Measurements from ENCODE around the gene PTPRN2.
"Not testable (repeated sequence)": the region's sequence is repeated elsewhere in the genome, so short reads cannot be mapped to it uniquely, and the experiment has no call there.

Gene PTPRN2

DNA sequence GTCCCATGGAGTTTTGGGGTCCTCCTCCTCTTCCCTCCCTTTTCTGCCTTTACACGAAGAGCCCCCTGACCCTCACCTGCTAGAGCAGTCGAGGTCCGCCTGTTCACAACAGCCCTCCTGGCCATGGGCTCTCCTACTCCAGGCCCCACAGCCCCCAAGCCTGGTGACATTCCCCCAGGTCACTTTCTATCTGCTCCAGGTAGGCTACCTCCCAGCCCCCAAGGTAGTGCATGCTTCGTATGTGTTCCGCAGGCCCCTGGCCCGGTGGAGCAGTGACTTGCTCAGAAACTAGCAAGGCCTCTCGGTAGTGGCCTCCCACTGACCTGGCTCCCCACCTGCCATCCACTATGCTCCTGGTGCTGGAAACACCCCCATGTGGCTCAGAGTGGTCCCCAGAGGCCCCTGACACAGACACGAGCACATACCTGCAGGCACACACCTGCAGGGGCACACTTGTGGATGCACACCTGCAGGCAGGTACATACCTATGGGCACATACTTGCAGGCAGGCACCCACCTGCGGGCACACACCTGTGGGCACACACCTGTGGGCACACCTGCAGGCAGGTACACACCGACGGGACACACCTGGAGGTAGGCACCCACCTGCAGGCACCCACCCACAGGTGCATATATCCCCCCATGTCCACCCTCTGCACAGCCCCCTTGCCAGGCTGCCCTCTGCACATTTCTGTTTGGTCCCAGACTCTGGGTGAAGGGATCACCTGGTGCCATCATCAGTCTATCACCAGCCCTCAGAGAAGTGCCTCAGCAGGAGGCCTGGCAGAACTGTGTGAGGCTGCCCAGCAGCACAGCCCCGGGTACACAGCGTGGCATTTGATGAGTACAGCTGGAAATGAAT lies 322.5 kb downstream of the PTPRN2 start:
- no peak for DNase-seq (ENCODE audit: low spot score)

DNA sequence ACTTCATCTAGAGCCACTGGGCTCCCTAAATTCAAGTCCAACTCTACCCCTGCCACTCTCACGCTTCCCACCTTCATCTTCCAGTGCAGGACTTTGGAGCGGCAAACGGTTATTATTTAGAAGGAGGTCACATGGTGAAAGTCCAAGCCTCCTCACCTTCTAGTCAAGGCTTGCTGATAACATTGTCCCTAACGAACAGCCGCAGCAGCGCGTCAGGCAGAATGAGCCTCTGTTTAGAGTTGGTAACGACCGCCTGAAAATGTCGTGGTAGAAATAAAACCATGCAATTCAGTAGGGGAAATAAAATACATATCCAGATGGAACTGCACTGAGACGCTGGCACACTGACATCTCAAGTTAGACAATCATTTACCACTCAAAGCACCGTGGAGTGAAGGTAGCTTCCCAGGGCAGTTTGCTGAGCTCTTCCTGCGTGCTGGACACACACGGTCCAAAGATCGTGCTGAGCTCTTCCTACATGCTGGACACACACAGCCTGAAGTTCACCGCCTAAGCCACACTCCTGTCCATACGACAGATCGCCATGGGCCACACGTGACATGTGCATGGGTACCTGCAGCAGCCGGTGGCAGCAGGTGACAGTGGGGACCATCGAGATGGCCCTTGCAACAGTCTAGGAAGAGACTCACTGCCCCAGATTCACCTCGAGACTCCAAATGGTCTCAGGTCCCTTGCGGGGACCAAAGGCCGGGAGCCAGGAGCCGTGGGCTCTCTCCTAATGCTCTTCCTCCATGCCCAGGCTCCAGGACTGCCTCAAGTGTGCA lies 323.5 kb downstream of the PTPRN2 start:
- no peak for DNase-seq (ENCODE audit: low spot score)

DNA sequence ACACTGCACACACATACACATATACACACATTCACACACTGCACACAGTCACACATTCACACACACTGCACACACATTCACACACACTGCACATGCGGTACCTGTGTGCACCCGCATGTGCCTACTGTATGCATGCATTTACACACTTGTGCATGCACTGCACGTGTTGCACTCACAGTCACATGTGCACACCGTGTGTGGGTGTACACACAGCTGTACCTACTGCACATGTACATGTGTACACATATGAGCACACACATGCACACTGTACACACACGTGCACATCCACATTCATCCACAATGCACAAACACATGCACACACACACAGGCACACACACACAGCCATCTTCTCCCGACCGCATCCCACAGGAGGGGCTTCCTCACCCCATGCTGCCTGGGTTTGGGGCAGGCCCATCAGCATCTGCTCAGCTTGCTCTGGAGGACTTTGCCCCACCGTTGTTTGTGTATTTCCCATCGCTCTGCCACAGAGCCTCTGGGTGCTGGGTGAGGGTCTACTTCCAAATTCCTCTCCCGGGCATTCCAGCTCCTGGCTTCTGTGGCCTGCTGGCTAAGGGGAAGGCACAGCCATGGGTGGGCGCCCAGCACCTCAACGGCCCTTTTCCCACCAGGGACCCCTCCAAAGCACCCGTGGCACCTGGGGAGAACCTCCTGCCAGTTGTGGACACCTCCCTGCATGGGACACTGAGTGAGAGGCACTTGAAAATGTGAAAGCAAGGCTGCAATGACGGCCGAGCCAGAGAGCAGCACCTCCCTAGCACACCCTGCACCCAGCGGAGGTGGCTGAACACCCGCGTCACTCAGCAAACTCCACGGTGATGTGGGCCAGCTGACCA lies 324.3 kb downstream of the PTPRN2 start:
- DNase-seq (ENCODE audit: low spot score) = no peak

GRCh38 chr7:158262284-158263109 lies 325.1 kb downstream of the PTPRN2 start:
- no peak for DNase-seq (ENCODE audit: low spot score)

DNA sequence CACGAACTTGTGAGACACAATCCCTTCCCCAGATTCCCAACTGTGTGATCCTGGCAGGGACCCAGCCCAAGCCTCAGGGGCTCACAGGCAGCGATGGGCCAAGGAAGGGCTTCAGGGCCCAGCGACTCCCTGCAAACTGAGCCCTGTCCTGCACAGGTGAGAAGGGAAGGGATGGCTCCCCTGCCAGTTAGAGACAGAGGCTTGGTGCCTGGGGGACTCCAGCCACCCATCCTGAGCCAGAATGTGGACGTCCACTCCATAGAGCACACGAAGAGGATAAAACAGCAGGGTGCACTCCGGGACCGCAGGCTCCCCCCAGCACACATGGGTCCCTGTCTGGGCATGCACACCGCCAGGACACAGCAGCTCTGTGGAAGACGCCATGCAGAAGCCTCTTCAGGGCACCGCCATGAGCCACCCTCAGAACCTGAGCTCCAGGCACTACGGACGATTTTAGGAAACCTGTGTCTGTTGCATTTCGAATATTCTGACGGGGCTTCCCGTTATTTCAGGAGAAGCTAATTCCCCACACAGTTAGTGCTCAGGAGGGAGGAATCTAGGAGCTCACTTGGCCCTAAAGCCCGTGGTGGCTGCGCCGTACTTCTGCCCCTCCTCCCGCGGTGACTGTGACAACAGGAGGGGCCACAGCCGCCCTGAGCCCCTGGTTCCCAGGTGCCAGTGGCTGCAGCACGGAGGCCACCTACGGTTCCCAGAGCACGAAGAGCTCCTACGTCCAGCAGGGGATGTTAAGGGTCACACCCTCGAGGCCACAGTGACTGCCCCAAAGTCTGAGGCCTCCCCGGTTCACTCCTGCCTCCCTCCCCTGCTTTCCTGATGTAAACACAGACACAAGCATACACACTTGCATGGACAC lies 326.0 kb downstream of the PTPRN2 start:
- DNase-seq (ENCODE audit: low spot score) = no peak

DNA sequence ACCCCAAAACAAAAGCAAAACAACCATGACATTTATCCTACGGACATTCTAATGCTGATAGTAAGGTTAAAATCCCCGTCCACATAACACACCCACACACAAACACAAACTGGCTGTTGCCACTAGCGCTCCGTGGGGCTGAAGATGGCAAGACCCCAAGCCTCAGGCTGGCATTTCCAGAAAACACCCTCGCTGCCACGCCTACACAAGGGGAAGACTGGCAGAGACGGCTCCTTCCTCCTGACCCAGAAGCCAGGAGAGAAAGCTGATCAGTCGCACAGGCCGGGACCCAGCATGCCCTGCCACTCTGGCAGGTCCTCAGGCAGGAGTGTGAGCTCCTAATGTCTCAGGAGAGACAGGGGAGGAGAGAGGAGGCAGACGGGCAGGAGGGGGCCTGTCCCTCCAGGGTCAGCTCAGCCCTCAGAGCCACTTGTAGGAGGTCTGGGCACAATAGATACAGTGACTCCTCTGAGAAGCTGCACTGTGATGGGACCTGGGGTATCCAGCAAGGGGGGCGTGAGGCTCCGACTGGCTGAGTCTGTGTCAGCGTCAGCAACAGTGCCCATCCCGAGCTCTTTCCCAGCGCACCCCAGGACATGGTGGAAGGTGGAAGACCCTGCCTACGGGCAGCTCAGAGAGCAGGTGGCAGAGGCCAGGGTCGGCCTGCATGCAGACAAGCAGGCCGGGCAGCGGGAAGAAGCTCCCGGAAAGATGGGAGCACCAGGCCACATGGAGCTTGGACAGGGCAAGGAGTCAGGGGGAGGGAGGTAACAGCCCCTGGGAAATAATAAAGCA lies 326.9 kb downstream of the PTPRN2 start:
- DNase-seq (ENCODE audit: low spot score) = no peak

DNA sequence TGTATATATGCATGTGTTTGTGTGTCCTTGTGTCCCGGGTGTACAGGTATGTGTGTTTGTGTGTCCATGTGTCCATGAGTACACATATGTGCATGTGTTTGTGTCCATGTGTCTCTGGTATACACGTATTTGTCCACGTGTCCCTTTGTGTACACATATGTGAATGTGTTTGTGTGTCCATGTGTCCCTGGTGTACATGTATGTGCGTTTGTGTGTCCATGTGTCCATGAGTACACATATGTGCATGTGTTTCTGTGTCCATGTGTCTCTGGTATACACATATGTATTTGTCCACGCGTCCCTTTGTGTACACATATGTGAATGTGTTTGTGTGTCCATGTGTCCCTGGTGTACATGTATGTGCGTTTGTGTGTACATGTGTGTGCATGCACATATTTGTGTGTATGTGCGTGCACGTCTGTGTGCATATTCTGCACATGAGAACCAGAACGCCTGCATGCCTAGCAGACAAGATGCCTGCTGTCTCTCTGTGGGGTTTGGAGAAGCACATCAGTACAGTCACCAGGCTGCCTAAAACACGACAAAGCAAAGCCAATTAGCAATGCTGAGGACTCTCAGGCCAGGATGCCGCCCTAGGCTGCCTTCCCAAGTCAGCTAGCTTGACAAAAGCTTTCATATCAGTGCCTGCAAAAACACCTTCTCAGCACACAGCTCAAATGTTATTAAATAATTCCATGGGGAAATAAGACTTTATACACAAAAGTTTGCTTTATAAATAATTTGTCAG lies 327.8 kb downstream of the PTPRN2 start:
- no peak for DNase-seq (ENCODE audit: low spot score)

GRCh38 chr7:158259141-158259540 lies 328.5 kb downstream of the PTPRN2 start:
- no peak for DNase-seq (ENCODE audit: low spot score)

- DNase-seq (ENCODE audit: low spot score) = no peak
Observed at GRCh38 chr7:158258411-158259130, 329.1 kb downstream of the PTPRN2 start.

- no peak for DNase-seq (ENCODE audit: low spot score)
Observed at GRCh38 chr7:158257516-158258410, 329.9 kb downstream of the PTPRN2 start.

DNA sequence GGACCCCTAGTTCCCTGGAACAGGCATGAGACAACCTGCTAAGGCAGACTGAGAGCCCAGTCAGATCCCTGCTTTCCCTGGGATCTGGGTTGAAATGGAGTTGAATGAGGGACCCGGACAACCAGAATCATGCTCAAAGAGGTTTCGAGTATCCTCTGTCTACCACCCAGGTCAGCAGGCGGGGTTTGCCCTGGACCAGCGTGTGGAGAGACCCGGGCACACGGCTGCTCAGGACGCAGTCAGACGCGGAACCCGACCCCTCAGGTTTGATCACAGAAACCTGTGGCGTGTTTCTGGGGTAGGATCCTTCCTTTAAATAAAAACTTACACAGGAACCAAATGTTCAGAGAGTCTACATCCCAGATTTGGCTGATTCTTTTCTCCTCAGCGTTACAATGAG lies 330.6 kb downstream of the PTPRN2 start:
- DNase-seq (ENCODE audit: low spot score) = no peak

GRCh38 chr7:158256091-158256816 lies 331.4 kb downstream of the PTPRN2 start:
- DNase-seq (ENCODE audit: low spot score) = no peak

DNA sequence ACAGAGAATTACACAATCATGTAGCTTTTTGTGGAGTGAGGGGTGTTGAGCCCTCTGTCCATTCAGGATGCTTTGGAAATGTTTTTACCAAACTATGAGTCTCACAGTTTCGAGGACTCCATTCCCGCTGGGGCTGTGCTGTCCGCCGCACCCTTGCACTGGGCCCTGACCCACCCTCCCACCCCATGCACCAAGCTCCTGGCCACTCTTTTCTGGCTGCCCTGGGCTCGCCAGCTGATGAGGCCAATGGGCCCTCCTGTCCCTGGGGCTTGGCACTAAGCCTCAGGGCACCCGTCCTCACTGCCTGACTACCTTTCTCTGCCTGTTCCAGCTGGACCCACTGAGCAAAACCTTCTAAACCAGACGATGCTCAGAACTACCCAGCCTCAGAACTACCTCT lies 332.1 kb downstream of the PTPRN2 start:
- no peak for DNase-seq (ENCODE audit: low spot score)

DNA sequence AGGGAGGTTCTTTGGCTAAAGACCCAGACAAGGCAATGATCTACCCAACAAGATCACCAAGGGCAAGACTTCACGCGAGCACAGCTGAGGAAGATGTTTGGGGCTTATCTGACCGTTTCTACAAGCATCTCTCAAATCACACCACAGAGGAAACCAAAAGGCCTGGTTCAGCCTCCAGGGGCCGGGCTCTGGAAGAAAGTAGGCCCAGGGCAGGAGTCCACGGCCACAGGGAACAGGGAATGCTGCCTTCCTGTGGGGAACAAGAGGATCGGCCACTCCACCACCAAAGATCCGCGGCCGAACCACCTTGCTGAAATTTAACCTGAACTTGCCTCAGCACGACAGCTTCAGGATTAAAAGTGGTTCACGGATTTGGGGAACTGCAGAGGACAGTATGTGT lies 332.5 kb downstream of the PTPRN2 start:
- no peak for DNase-seq (ENCODE audit: low spot score)

- DNase-seq (ENCODE audit: low spot score) = not testable (repeated sequence)
Observed at GRCh38 chr7:158253670-158254045, 334.0 kb downstream of the PTPRN2 start.

DNA sequence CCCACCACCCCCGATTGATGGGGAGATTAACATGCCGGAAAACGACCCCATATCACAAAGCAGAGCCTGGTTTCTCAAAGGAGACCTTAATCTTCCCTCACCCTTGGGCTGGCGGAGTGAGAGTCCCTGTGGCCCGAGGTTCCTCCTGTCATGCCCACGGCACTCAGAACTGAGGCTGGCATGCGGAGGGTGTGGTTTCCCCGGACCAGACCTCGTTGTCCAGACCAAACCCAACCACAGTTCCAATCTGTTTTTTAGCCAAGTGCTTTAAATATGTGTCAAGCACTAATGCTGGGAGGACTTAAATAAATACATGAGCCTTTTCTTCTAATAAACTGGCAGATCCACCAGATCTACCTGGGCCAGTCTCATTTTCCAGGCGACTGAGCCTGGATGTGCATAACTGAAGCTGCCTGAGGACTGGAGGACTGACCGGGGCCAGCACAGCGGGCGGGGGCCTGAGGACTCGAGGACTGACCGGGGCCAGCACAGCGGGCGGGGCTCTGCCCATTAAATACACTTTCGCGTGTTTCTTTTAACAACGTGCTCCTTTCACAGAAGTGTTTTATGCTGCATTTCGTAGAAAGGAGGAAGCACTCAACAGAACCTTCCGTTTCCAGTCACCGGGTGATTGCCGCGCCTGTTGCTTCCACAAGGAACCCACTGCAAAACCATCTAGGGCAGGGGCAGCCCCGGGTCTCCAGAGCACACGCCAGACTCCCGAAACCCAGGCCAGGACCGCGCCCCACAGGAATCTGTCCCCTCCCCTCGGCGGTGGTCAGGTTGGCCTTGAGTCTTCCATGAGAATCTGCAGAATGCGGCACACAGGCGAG lies 334.6 kb downstream of the PTPRN2 start:
- DNase-seq (ENCODE audit: low spot score) = no peak

All from D341Med (cell line).